Hematopoietic multipotent progenitor cell treated with erythropoietin and hydrocortisone succinate and interleukin-3 and kit ligand, for 4 days (in vitro differentiated cells): ENCODE measurements around the gene FAM222B.
"Not testable (repeated sequence)": the region's sequence is repeated elsewhere in the genome, so short reads cannot be mapped to it uniquely, and the experiment has no call there.

ENCODE experiments used
- DNase-seq: peaks from one replicate; pipeline ENCODE4 v3.0.0-alpha.2; 2015

The FAM222B gene

DNA sequence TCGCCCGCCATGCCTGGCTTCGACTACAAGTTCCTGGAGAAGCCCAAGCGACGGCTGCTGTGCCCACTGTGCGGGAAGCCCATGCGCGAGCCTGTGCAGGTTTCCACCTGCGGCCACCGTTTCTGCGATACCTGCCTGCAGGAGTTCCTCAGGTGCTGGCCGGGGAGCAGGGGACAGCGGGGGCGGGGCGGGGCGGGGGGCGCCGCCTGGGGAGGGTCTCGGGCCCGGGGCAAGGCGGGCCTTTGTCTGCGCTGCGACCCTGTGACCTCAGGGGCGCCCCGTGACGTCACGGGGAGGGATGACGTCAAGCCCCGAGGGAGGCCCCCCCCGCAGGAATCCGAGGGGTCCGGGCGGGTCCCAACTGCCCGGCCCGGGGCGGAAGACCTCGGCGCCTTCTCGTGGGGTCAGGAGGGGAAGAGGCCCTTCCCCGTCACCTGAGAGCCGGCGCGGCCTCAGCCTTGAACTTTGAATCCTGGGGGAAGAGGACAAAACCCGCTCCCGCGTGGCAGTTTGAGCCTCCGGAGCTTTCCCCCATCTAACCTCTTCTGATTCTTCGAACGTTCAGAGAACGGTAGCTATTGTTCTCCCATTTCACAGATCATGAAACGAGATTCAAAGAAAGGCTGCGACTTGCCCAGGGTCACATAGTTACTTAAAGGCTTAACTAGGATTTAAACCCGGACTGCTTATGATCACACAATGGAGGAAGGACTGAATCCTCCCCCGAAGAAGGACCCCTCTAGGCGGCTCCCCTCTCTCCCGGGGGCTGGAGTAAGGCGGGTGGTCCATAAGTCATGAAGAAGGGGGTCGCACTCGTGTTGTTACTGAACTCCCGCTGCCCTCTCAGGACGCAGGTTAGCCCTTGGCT, 98.3 kb downstream of the FAM222B start:
- DNase-seq, result peak; percentile 58

DNA sequence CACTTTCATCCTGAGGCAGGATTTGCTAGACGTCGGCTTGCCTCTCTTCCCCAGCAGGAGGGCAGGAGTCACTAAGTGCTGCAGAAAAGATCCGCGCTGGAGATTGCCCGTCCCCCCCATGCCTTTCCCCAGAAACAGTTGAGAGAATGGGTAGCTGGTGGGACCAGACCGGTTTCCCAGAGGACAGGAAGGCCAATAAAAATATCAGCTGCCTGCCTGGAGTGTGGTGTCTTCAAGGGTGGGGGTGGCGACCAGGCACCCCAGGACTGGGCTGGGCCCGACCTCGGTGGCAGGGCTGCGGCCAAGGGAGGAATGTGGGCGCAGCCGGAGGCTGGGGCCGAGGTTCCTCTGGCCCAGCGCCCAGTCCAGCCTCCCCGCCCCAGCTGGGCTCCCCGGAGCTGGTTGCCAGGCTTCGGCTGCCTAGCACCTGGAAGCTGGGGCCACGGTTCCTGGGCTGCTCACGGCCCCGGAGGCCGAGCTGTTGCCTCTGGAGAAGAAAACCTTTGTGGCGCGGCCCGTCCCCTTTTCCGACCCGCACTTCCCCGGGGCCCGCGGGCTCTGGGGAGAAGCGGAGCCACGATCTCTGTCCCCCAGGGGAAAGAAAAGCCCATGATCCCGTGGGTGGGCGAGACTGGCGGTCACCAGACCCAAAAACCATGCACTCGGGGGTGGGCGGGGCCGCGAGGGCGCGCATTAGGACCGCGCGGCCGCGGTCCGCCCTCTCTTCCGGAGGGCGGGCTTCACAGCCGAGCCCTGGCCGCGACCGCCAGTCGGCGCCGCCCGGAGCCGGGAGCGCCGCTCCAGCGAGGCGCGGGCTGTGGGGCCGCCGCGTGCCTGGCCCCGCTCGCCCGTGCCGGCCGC, 99.1 kb downstream of the FAM222B start, which contains the start of gene TRAF4:
Gene TRAF4 (plus strand): TSS at position 769 of the 861 bp plus-strand sequence. CDS start 102 bp downstream, outside the sequence.
- peak; percentile 94 for DNase-seq

DNA sequence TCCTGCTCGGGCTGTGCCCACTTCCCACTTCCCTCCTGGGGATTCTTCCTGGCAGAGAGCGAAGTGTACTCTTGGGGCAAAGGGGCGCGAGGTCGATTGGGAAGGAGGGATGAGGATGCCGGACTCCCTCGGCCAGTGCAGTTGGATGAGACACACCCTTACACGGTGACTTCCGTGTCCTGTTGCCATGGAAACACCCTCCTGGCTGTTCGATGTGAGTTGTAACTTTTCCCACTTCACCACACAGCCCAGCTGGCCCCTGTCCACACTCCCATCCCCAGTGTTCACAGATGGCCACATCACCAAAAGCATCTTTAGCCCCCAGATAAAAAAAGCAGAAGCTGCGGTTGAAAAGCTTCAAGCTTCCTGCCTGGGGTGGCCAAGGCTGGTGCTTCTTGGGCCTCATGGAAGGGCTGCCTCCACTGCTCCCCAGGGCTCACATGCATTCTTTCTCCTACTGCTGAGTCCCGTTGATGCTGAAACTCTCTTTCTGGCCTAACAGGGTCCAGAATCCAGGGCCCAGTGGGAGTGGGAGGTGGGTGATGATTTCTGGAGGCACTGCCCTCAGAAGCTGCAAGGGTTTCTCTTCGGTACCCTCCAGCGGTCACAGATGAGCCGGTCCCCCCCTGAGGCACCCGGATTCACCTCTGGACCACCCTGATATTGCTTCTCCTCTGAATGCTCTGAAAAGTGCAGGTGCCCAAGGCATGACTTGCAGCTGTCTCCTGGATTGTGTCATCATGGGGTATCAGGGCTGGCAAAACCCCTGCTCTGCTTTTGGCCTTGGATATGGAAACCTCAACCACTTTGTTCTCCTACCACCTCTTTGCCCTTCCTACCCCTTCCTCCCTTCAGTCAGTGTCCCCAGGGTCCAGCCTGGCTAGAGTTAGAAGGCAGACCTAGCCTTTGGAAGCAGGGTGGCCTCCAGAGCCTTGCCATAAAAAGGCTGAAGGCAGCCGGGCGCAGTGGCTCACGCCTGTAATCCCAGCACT, 100.9 kb downstream of the FAM222B start:
- peak; percentile 99 for DNase-seq

DNA sequence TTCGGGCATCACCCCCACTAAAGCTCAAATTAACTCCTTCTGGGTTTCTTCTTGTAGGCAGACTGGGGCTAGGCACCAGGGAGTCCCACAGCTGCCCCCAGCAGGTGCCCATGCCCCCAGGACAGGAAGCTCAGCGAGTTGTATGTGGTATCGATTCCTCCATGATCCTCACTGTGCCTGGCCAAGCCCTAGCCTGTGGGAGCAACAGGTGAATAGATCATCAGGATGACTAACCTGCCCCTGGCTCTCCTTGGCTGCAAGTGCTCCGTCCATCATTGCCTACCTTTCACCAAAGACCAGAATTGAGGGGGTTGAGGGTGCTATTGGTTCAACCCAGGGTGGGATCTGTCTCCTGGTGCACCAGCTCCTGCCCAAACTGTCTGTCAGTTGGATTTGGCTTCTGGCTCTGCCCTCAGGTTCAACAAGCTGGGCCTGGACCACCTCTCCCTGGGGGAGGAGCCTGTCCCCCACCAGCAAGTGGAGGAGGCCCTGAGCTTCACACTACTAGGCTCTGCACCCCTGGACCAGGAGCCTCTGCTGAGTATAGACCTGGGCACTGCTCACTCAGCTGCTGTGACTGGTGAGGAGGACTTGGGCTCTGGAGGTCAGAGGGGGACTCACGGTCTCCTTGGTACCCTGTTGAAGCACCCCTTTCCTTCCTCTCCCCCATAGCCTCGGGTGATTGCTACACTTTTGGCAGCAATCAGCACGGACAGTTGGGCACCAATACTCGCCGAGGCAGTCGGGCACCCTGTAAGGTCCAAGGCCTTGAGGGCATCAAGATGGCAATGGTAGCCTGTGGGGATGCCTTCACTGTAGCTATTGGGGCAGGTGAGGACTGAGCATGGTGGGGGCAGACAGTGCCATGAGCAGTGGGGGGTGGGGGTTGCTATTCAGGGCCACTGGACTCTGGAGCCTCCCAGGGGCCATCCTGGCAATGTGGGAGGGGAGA, 101.9 kb downstream of the FAM222B start:
- no peak for DNase-seq

DNA sequence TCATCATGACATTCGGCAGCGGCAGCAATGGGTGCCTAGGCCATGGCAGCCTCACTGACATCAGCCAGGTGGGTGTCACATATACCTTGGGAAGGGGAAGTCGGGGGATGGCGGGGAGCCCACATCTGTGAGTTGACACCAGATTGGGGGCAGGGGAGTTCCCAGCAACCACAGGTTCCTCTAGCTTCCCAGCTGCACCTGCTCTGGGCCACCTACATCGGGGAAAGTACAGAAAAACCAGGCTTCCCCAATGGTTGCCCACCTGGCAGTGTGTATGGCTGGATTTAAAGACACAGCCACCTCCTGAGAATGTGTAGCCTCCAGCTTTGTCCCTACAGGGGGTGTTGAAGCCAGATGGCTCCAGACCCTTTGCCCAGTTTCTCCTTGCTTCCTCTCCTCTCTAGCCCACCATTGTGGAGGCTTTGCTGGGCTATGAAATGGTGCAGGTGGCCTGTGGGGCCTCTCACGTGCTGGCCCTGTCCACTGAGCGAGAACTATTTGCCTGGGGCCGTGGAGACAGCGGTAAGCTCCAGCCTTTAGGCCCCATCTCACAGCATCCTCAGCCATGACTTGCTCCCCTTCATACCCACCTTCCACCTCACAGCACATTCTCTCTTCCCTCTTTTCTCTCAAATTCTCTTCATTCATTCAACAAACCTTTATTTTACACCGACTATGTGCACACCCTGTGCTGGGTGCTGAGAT, 103.8 kb downstream of the FAM222B start:
- DNase-seq, result no peak

DNA sequence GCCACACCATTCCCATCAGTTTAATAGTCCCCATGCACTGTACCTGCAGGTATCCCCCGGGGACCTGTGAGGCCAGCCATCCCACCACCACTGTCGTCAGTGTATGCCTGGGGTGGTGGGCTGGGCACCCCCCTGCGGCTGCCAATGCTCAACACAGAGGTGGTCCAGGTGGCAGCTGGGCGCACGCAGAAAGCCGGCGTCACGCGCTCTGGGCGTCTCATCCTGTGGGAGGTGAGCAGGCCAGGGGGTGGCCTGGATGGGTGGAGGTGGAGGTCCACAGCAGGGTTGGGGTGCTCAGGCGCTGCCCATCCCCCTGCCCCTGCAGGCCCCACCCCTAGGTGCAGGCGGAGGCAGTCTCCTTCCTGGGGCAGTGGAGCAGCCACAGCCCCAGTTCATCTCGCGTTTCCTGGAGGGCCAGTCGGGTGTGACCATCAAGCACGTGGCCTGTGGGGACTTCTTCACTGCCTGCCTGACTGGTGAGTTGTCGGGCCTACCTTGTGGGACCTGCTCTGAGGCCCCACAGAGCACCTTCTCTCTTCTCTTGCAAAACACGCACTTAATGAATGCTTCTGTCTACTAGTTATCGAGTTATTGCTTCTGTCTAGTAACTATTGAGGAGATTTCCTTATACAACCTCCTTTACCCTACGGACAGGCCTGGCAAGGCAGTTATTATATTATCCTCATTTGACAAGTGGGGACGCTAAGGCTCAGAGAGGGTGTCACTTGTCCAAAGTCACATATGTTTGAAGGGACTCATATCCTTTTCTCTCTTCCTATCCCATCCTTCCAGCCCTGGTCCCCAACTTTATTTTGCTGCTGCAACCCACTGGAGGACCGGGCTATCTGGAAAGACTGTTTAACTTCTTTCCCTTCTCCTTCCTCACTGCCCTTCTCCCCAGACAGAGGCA, 104.6 kb downstream of the FAM222B start:
- no peak for DNase-seq

DNA sequence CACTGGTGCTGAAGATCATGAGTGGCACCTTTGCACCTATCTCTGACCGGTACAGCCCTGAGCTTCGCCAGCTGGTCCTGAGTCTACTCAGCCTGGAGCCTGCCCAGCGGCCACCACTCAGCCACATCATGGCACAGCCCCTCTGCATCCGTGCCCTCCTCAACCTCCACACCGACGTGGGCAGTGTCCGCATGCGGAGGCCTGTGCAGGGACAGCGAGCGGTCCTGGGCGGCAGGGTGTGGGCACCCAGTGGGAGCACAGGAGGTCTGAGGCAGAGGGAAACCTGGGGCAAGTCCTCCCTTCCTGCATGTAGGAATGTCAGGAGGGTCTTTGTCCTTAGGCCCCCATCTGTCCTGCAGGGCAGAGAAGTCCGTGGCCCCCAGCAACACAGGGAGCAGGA, 105.3 kb downstream of the FAM222B start:
- no peak for DNase-seq

DNA sequence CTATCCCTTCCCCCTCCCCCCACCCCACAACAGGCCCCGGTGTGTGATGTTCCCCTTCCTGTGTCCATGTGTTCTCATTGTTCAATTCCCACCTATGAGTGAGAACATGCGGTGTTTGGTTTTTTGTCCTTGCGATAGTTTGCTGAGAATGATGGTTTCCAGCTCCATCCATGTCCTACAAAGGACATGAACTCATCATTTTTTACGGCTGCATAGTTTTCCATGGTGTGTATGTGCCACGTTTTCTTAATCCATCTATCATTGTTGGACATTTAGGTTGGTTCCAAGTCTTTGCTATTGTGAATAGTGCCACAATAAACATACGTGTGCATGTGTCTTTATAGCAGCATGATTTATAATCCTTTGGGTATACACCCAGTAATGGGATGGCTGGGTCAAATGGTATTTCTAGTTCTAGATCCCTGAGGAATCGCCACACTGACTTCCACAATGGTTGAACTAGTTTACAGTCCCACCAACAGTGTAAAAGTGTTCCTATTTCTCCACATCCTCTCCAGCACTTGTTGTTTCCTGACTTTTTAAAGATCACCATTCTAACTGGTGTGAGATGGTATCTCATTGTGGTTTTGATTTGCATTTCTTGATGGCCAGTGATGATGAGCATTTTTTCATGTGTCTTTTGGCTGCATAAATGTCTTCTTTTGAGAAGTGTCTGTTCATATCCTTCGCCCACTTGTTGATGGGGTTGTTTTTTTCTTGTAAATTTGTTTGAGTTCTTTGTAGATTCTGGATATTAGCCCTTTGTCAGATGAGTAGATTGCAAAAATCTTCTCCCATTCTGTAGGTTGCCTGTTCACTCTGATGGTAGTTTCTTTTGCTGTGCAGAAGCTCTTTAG, 106.4 kb downstream of the FAM222B start:
- DNase-seq, result not testable (repeated sequence)

DNA sequence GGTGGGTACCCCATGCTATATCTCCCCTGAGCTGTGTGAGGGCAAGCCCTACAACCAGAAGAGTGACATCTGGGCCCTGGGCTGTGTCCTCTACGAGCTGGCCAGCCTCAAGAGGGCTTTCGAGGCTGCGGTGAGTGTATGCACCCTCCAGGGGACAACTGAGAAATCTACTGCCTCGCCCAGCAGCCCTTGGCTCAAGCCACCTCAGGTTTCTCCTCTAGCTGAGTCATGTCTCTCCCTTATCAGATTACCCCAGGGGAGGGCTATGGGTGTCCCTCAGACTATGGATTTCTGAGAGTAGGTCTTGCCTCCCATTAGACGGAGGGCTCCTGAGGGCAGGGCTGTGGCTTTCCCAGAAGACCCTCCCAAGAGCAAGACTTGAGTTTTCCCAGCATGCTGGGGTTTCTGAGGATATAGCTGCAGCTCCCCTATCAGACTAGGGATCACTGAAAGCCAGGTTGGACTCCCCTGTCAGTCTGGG, 107.3 kb downstream of the FAM222B start:
- DNase-seq, result peak; percentile 90

DNA sequence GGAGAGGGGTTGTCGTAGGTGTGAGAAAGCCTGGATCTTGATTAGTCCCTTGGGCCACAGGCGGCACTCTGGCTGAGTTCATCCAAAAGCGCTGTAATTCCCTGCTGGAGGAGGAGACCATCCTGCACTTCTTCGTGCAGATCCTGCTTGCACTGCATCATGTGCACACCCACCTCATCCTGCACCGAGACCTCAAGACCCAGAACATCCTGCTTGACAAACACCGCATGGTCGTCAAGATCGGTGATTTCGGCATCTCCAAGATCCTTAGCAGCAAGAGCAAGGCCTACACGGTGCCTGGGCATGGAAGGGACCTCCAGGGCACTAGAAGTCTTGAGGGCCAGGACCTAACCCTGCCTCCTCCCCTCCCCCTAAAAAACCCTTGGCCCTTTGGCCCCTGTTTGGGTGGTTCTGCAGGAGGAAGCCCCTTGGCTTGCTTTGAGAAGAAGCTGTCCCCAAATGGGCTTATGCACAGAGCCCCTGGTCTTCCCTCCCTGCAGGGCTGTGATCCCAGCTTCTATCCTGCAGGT, 107.8 kb downstream of the FAM222B start:
- DNase-seq, result no peak

DNA sequence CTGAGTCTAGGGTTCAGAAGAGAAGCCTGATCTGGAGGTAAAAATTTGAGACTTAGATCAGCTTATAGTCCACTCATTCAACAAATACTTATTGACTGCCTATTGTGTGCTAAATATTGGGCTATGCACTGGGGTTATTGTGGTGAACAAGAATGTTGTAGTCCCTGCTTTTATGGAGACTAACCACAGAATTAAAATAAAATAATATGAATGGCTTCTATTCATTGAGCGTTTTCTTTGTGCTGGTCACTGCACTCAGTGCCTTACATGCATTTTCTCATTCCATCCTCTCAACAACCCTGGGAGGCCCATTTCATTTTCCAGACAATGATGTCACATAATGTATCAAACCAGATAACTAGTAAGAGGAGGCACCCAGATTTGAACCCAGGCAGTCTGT, 109.2 kb downstream of the FAM222B start:
- DNase-seq, result no peak

DNA sequence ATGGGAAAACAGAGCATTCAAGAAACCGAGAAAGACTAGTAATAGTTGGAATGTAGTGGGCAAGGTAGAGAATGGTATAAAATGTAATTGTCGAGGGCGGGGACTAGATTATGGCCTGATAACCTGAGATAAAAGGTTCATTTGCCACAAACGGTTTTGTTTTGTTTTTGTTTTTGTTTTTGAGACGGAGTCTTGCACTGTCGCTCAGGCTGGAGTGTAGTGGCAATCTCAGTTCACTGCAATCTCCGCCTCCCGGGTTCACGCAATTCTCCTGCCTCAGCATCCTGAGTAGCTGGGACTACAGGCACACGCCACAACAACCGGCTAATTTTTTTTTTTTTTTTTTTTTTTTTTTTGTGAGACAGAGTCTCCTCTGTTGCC, 112.7 kb downstream of the FAM222B start:
- no peak for DNase-seq

DNA sequence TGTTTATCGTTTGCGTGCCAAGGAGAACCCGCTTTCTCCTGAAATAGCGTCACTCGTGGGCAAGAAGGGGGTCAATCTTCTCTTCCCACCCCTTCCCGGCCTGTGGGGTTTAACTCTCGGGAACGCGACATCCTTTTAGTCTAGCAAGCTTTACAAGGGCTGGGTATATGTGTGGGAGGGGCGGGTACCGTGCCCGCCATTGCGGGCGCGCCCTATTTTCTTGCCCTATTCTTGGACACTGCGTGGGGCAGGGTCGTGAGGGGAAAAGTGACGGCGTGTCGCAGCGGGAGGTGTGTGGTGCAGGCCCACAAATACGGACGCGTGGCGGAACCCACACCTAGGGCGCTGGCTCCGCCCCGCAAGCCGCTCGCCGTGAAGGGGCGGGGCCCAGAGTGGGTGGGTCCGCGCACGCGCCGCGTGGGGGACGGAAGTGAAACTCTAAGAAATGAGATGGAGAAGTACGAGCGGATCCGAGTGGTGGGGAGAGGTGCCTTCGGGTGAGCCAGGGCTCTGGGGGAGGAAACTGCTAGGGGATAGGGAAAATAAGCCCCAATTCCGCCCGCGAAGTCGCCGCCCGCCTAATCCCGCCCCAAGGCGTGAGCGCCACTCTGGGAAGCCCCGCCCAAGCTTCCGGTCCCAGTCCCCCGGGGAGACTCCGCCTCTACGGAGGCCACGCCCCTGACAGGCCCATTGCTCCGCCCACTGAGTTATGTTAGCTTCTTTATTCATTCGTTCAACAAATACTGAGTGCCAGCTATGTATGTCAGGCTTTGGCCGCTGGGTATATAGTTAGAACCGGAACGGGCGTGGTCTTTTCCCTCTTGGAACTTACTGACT, 114.0 kb downstream of the FAM222B start, which contains the start of gene NEK8:
Gene NEK8 (plus strand): TSS at position 425 of the 837 bp plus-strand sequence. CDS start 26 bp downstream, at position 451.
- peak; percentile 98 for DNase-seq

DNA sequence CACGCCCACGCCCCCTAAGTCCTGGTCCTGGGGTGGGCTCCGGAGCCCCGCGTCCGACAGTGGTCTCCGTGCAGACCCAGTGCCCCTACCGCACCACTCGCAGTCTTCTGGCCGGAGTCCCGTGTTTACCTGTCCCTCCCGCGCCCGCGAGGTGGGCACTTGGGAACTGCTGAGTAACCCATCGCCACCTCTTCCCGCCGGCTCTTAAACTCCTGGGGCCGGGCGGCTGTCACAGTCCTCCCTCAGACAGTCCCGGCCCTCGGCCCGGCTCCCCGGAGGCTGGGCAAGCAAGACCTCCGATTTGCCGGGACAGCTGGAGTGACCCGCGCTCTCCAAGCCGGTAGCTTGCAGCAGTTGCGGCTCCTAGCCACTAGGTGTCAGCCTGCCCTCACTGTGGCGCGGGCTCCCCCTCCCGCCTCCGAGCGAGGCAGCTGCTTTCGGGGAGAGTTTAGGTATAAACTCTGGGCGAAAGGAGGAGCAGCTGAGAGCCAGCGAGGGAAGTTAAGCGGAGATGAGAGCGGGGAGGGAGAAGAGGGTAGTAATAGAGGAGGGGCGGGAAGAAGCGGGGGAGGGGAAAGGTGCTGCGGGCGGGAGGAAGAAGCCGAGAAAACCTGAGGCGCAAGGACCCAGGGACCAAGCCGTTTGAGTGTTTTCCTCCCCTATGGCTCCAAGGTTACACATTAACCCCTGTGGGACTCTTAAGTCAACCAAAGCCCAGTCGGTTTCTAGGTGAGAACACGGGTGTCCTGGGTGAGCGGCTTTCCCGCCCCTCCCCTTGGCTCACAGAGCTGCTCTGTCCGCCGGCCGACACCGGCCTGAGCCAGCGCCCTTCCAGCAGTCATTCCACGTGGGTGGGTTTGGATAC, 115.7 kb downstream of the FAM222B start:
- peak; percentile 97 for DNase-seq

DNA sequence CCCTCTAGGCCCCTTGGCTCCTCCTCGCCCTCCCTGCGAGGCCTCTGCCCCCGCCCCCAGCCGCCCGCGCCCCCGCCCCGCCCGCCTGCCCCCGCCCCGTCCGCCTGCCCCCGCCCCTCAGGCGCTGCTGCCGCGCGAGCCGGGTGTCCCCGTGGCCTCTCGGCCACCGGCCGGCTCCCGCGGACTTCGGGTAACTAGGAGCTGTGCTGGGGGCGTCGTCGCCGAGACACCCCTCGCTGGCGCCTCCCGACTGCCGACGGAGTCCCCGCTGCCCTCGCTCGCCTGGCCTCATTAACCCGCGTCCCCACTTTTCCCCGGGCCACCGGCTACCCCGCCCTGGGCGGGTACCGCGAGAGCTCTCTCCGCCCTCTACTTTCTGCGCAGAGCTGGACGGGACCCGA, 116.4 kb downstream of the FAM222B start, which contains the start of gene TLCD1:
Gene TLCD1 (minus strand): TSS at position 8 of the 401 bp plus-strand sequence. CDS start 136 bp downstream, outside the sequence.
- DNase-seq, result peak; percentile 92
